Measurements from ENCODE around the gene BICD2.

The BICD2 gene

DNA sequence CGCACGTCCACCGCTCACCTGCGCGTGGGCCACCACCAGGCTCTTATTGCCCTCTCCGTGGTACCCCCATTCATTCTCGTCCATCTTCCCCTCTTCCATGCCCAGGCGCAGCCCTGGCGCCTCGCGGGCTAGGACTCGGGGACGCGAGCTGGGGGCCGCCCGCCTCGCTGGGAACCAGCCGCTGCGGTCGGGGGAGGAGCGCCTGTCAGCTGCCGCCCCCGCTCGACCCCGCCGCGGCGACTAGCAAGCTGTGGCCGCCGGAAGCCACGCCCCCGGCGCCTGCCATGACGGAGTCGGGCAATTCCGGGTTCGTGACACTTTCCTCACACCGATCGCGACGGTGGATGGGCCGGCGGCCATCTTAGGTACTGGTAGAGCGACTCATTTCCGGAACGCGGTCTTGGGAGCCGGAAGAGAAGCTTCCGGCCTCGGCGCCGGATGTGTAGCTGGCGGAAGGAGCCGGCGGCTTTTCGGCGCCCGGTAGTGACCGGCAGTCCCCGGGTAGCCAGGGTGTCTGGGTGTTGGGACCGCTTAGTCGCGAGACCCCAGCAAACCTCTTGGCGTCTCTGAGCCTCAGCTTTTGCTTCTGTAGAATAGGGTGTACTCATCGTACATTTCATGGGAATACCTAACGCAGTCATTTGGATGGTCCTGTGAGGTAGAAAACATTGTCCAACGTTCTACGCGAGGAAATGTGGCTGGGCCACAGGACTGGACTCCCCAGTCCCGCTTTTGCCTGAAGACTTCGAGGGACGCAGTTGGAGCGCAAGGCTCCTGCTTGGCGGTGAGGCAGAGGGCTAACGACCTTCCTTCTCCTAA, 94.5 kb downstream of the BICD2 start, which contains the start of gene IPPK:
TSS of gene IPPK (minus strand) at position 242 of the 819 bp plus-strand sequence. CDS start at position 99, 143 bp downstream.
- DNase-seq (ENCODE audit: low read depth in 4 of 4, low spot score in 1 of 4) = peak; percentile 90 to 98 (median 93)

- peak in 2 of 4 experiments; percentile 10 to 20 for DNase-seq (ENCODE audit: low read depth in 4 of 4, low spot score in 1 of 4)
These were observed 95.1 kb downstream of the BICD2 start for GRCh38 chr9:92669527-92669889.

- peak in 3 of 4 experiments; percentile 9 to 48 (median 25) for DNase-seq (ENCODE audit: low read depth in 4 of 4, low spot score in 1 of 4)
These were observed 95.7 kb downstream of the BICD2 start for GRCh38 chr9:92668746-92669526.

- DNase-seq (ENCODE audit: low read depth in 4 of 4, low spot score in 1 of 4) = no peak
These were observed 97.6 kb downstream of the BICD2 start for GRCh38 chr9:92666912-92667532.

GRCh38 chr9:92666236-92666635, 98.4 kb downstream of the BICD2 start:
- no peak for DNase-seq (ENCODE audit: low read depth in 4 of 4, low spot score in 1 of 4)

DNA sequence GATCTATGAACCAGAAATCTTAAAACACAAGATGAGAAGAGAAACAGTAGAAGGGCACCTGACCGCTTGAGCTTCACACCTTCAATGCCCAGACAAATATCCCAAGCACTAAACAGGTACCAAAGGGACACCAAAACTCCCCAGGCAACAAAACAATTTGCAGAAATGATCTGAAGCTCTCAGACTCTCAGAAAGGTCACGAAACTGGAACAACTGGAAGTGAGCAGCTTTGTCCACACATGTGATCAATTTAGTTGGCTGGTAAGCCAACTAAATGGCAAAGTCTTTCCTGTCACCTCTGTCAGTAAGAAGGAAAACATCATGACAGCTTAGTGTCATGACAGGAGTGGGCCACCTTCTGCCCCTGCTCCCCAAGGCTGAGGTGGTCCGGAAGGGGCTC, 98.8 kb downstream of the BICD2 start:
- no peak for DNase-seq (ENCODE audit: low read depth in 4 of 4, low spot score in 1 of 4)

DNA sequence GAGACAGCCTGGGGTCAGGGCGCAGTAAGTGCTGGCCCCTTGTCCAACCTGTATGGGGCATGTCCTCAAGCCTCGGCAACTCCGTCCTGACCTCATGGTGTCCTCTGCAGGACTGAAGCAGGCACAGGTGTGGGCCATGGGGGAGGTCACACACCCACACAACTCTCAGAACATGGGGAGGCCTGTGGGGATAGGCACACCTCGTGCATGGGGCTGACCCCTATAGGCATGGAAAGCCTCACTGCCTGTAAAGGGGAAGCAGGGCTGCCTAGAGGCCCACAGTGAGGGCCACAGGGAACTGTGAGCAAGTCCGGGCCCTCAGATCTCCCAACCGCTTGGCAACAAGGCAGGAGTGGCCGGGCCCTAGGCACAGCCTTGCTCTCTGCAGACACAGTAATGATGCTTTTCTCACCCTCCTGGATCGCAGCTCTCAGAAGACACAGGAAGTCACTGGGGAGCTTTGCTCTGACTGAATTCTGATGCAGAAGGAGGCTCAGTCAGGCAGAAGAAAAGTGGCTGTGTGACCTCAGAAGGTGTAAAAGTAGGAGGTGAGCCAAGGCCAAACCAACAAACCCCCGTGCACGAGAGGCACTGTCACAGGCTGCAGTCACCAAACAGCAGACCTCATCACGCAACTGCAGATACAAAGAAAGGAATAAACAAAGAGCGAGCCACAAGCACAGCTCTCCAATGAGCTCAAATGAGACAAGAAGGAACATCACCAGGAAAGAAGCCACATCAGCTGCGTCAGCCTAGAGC, 100.1 kb downstream of the BICD2 start:
- no peak for DNase-seq (ENCODE audit: low read depth in 4 of 4, low spot score in 1 of 4)

- DNase-seq (ENCODE audit: low read depth in 4 of 4, low spot score in 1 of 4) = no peak
These were observed 100.7 kb downstream of the BICD2 start for GRCh38 chr9:92663951-92664350.

- DNase-seq (ENCODE audit: low read depth in 4 of 4, low spot score in 1 of 4) = no peak
These were observed 101.5 kb downstream of the BICD2 start for GRCh38 chr9:92663126-92663525.

- DNase-seq (ENCODE audit: low read depth in 4 of 4, low spot score in 1 of 4) = no peak
These were observed 102.9 kb downstream of the BICD2 start for GRCh38 chr9:92661743-92662142.

Measured in stimulated activated CD4-positive, alpha-beta T cell treated with anti-CD3 and anti-CD28 coated beads, Interleukin-1b, Interleukin-23, amount 100 ng/mL, for 24 hours (primary cell).